ENCODE results near the gene CLEC20A.

Gene CLEC20A

GRCh38 chr1:178498896-178499675, 2.3 kb upstream of the CLEC20A start:
- DNase-seq = no peak

- no peak for DNase-seq
These were observed 1.2 kb upstream of the CLEC20A start for GRCh38 chr1:178497903-178498478.

GRCh38 chr1:178495741-178496409, 889 bp downstream of the CLEC20A start:
- DNase-seq = no peak

- DNase-seq = no peak
These were observed 1.6 kb downstream of the CLEC20A start for GRCh38 chr1:178495158-178495557.

GRCh38 chr1:178494569-178494971, 2.2 kb downstream of the CLEC20A start:
- no peak for DNase-seq

GRCh38 chr1:178493301-178493741, 3.4 kb downstream of the CLEC20A start:
- no peak for DNase-seq

- DNase-seq = no peak
These were observed 4.4 kb downstream of the CLEC20A start for GRCh38 chr1:178492341-178492740.

GRCh38 chr1:178491721-178492120, 5.0 kb downstream of the CLEC20A start:
- DNase-seq = no peak

GRCh38 chr1:178490967-178491366, 5.8 kb downstream of the CLEC20A start:
- DNase-seq = no peak

GRCh38 chr1:178490136-178490535, 6.6 kb downstream of the CLEC20A start:
- no peak for DNase-seq

- no peak for DNase-seq
These were observed 7.4 kb downstream of the CLEC20A start for GRCh38 chr1:178489399-178489798.

- DNase-seq = no peak
These were observed 8.4 kb downstream of the CLEC20A start for GRCh38 chr1:178488393-178488792.

GRCh38 chr1:178487070-178487615, 9.6 kb downstream of the CLEC20A start:
- DNase-seq = no peak

GRCh38 chr1:178486100-178487069, 10.4 kb downstream of the CLEC20A start:
- DNase-seq = no peak

GRCh38 chr1:178485541-178485981, 11.2 kb downstream of the CLEC20A start:
- DNase-seq = no peak

- no peak for DNase-seq
These were observed 12.0 kb downstream of the CLEC20A start for GRCh38 chr1:178484698-178485225.

- no peak for DNase-seq
These were observed 13.4 kb downstream of the CLEC20A start for GRCh38 chr1:178483251-178483957.

GRCh38 chr1:178477841-178478240, 18.9 kb downstream of the CLEC20A start:
- DNase-seq = no peak

- no peak for DNase-seq
These were observed 19.4 kb downstream of the CLEC20A start for GRCh38 chr1:178477373-178477772.

- DNase-seq = no peak
These were observed 24.2 kb downstream of the CLEC20A start for GRCh38 chr1:178472531-178472930.

GRCh38 chr1:178470411-178470960, 26.3 kb downstream of the CLEC20A start:
- DNase-seq = peak; percentile 31

Data from NCI-H2227 treated with DMSO at 0.1 percent for 48 hours (cell line).